Neural cell (in vitro differentiated cells): ENCODE results near the gene ANXA1.

Experiments
- CTCF ChIP-seq: fragments of 450-650 bp; IDR thresholded peaks from 2 replicates; pipeline ENCODE4 v1.5.1; 2014; ENCODE audit warnings: antibody characterized with exemption, mild to moderate bottlenecking, moderate library complexity; ENCODE audit not compliant: poor library complexity, severe bottlenecking
- EP300 ChIP-seq: fragments of 450-650 bp; conservative IDR thresholded peaks from 2 replicates; pipeline ENCODE4 v1.6.1; 2014; ENCODE audit warnings: antibody characterized with exemption, mild to moderate bottlenecking, moderate library complexity; ENCODE audit not compliant: poor library complexity, severe bottlenecking
- EZH2 ChIP-seq: fragments of 200-600, 300-800 bp; shearing (Covaris generic), sonication (generic); IDR thresholded peaks from 2 replicates; pipeline ENCODE4 v1.6.1; 2014; ENCODE audit warnings: antibody characterized with exemption, low read length, borderline replicate concordance, mild to moderate bottlenecking; ENCODE audit not compliant: insufficient read depth, poor library complexity, severe bottlenecking
- RAD21 ChIP-seq: fragments of 450-650 bp; conservative IDR thresholded peaks from 2 replicates; pipeline ENCODE4 v1.6.1; 2014; ENCODE audit warnings: antibody characterized with exemption, mild to moderate bottlenecking, moderate library complexity

DNA sequence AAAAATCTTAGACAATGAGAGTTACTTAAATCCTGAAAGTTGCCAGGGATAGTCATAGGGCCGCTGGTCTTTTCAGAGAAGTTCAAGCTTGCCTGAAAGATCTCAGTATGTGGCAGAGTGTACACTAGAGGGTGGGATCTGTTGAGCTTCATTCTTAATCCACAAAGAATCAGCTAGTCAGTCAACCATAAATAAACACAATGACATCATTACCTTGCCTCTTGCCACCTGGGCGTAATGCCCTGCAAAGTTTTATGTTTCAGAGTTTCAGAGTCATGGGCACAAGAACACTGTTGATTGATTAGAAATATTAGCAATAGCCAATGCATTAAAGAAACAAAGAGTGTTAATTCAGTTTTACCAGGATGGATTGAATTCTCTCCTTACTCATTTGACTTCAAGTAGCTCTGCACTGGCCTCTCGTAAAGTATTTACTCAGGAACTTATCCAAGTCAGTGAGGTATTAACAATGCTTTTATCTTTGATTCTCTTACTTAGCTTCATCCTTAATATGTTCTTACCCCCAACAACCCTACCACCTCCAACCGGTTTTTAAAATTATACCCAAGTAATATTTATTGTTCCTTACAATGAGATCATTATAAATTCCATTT lies 14.3 kb upstream of the ANXA1 start:
- TF ChIP-seq EZH2 (no peak), EP300 (no peak), CTCF (no peak), RAD21 (no peak)
